ENCODE measurements around the gene RASL10A. TPM values are rescaled to one million over a fixed set of nuclear protein-coding genes. Genes with fewer than 3 reads are reported as not detected.
"Not testable (repeated sequence)": the region's sequence is repeated elsewhere in the genome, so short reads cannot be mapped to it uniquely, and the experiment has no call there.

Gene RASL10A
- total and polyA plus RNA-seq, 2 donors from 2014 or later = 0.73 to 1.2 TPM

DNA sequence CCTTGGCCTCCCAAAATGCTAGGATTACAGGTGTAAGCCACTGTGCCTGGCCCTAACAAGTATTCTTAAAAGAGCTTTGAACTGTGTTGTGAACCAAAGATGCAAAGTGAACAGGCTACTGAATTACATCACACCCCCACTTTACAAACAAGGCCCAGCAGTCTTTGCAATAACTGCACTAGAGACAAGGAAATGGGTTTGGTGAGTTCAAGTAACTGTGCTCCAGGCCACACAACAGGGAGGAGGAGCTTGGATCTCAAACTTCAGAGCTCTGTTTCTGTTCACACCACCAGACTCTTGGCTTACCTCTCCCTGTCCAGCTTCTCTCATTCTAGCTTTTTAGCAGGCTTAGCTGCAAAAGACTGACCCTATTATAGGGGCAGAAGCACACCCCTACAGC lies 30.4 kb upstream of the RASL10A start:
- no peak overlapping the region for H3K27ac ChIP-seq (ENCODE audit: low read depth in 2 of 2, low read length in 2 of 2)
- FAIRE-seq = no peak
- peaks cover 2 to 61% (median 53%) of the 10 kb centered on the region in 3 donors for H3K36me3 ChIP-seq (ENCODE audit: control insufficient read depth in 2 of 3, insufficient read depth in 3 of 3, low read length in 3 of 3)

GRCh38 chr22:29344889-29345288 lies 29.4 kb upstream of the RASL10A start:
- H3K27me3 ChIP-seq (ENCODE audit: control insufficient read depth, insufficient read depth, low read length); FAIRE-seq; H3K9ac ChIP-seq (ENCODE audit: low read length in 3 of 3); DNase-seq; H3K9me3 ChIP-seq (ENCODE audit: control insufficient read depth in 2 of 3, insufficient read depth in 1 of 3, low read length in 3 of 3); H3K4me3 ChIP-seq (ENCODE audit: low read length in 3 of 3); intact Hi-C loops (cut with DNase I); H3K27ac ChIP-seq (ENCODE audit: low read depth in 2 of 2, low read length in 2 of 2); H3K4me1 ChIP-seq (ENCODE audit: control insufficient read depth in 2 of 3, insufficient read depth in 2 of 3, low read depth in 1 of 3, low read length in 3 of 3): not testable (repeated sequence)
- peaks cover 0 to 60% (median 48%) of the 10 kb centered on the region in 3 donors for H3K36me3 ChIP-seq (ENCODE audit: control insufficient read depth in 2 of 3, insufficient read depth in 3 of 3, low read length in 3 of 3)

More for the DNA sequence above, 30.4 kb upstream of the RASL10A start:
- Histone ChIP-seq H3K4me3 (ENCODE audit: low read length in 3 of 3) (no peak overlapping the region), H3K4me1 (ENCODE audit: control insufficient read depth in 2 of 3, insufficient read depth in 2 of 3, low read depth in 1 of 3, low read length in 3 of 3) (no peaks in the 10 kb centered on the region), H3K27me3 (ENCODE audit: control insufficient read depth, insufficient read depth, low read length) (no peaks in the 10 kb centered on the region), H3K9me3 (ENCODE audit: control insufficient read depth in 2 of 3, insufficient read depth in 1 of 3, low read length in 3 of 3) (no peaks in the 10 kb centered on the region), H3K9ac (ENCODE audit: low read length in 3 of 3) (no peak overlapping the region)
- intact Hi-C loops (cut with DNase I) = no loop called here
- DNase-seq = no peak
- TF ChIP-seq CTCF (IDR thresholded peaks at IDR 0.05; ENCODE audit: borderline replicate concordance, extremely low read depth, insufficient read depth) = no peak

DNA sequence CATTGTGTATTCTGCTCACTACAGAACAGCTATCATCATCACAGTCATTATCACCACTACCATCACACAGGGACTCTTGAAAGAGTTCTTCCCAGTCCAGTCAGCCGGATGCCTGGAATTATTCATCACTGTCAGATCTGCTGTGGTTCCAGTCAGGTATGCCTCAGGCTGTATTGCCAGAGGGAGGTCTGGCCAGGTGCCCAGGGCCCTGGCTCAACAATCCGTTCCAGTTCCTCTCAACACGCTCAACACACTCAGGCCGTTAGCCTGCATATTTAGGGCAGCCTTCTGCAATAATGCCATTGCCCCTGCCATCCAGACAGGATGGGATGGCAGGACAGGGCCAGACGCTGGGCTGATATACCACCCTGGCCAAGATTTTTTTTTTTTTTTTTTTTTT lies 28.6 kb upstream of the RASL10A start:
- DNase-seq = no peak
- no peak for FAIRE-seq
- H3K27me3 ChIP-seq (ENCODE audit: control insufficient read depth, insufficient read depth, low read length) = no peaks in the 10 kb centered on the region
- H3K9me3 ChIP-seq (ENCODE audit: control insufficient read depth in 2 of 3, insufficient read depth in 1 of 3, low read length in 3 of 3) = no peaks in the 10 kb centered on the region
- no peak overlapping the region for H3K4me3 ChIP-seq (ENCODE audit: low read length in 3 of 3)
- no peak overlapping the region for H3K27ac ChIP-seq (ENCODE audit: low read depth in 2 of 2, low read length in 2 of 2)
- H3K9ac ChIP-seq (ENCODE audit: low read length in 3 of 3) = no peak overlapping the region
- peaks cover 0 to 57% (median 45%) of the 10 kb centered on the region in 3 donors for H3K36me3 ChIP-seq (ENCODE audit: control insufficient read depth in 2 of 3, insufficient read depth in 3 of 3, low read length in 3 of 3)
- no peak for TF ChIP-seq CTCF (IDR thresholded peaks at IDR 0.05; ENCODE audit: borderline replicate concordance, extremely low read depth, insufficient read depth)
- no peaks in the 10 kb centered on the region for H3K4me1 ChIP-seq (ENCODE audit: control insufficient read depth in 2 of 3, insufficient read depth in 2 of 3, low read depth in 1 of 3, low read length in 3 of 3)
- intact Hi-C loops (cut with DNase I) = no loop called here

GRCh38 chr22:29343313-29343805 lies 27.9 kb upstream of the RASL10A start:
- Histone ChIP-seq H3K4me3 (ENCODE audit: low read length in 3 of 3) (no peak overlapping the region), H3K9ac (ENCODE audit: low read length in 3 of 3) (no peak overlapping the region), H3K27me3 (ENCODE audit: control insufficient read depth, insufficient read depth, low read length) (no peaks in the 10 kb centered on the region), H3K4me1 (ENCODE audit: control insufficient read depth in 2 of 3, insufficient read depth in 2 of 3, low read depth in 1 of 3, low read length in 3 of 3) (no peaks in the 10 kb centered on the region), H3K27ac (ENCODE audit: low read depth in 2 of 2, low read length in 2 of 2) (no peak overlapping the region), H3K36me3 (ENCODE audit: control insufficient read depth in 2 of 3, insufficient read depth in 3 of 3, low read length in 3 of 3) (peaks cover 0 to 57% (median 47%) of the 10 kb centered on the region in 3 donors), H3K9me3 (ENCODE audit: control insufficient read depth in 2 of 3, insufficient read depth in 1 of 3, low read length in 3 of 3) (no peaks in the 10 kb centered on the region)
- intact Hi-C loops (cut with DNase I) = no loop called here
- FAIRE-seq (no peak), DNase-seq (no peak)
- TF ChIP-seq CTCF (IDR thresholded peaks at IDR 0.05; ENCODE audit: borderline replicate concordance, extremely low read depth, insufficient read depth) = no peak

Measured in kidney (tissue), 14 donors.